ENCODE measurements around the gene TP53RK. TPM values are rescaled to one million over a fixed set of nuclear protein-coding genes. Genes with fewer than 3 reads are reported as not detected.

TP53RK gene
- total RNA-seq (2021) (16.4 and 20.6 TPM in 2 replicates), Bru-seq, nascent RNA (percentile 92 among the genes with signal in this experiment), BruChase-seq, experiment 1, labeled RNA remaining after a 2-hour chase (percentile 97 among the genes with signal in this experiment), BruChase-seq, experiment 2, labeled RNA remaining after a 6-hour chase (percentile 83 among the genes with signal in this experiment)
- long read RNA-seq, transcript TP53RK-202 (2 exons, 3,515 nt), result major isoform, 41 of 53 reads
- long read RNA-seq, partial matches to known transcripts, result 0 of 53 reads
- long read RNA-seq, other reads (novel, unspliced or antisense), result 9 of 53 reads

DNA sequence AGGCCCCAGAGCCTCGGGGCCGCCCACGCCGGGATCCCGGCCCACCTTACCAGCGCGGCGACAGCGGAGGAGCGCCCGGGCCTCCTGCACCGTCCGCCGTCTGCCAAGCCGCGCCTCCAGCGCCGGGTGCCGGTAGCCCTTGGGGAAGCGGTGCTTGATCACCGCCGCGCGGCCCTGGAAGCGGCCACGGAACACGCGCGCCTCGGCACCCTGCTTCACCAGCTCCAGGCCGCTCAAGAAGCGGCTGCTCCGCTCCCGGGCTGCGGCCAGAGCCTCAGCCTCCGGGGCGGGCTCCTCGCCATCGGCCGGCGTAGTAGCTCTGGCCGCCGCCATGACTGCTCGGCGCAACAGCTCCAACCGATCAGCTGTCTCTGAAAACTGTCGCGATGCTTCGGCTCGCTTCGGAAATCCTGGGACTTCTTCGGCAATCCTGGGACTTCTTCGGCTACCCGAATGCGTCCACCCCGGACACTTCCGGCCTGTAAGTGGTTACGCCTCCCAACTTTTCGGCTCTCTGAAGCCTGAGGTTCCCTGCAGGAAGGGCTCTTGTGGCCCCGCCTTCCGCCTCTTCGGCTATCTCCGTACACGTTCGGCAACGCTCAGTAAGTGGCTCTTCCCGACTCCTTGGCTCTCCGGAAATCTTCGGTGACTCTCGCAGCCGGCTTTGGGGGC, at the start of gene TP53RK:
Gene TP53RK (minus strand): TSS at position 363 of the 672 bp plus-strand sequence. CDS start 30 bp downstream, at position 333.
- no peaks in the 10 kb centered on the region for H3K9me3 ChIP-seq (ENCODE audit: low read depth, low read length, poor library complexity, severe bottlenecking)
- ChIA-PET POLR2A (ENCODE audit: low non-redundant PET) (no interaction called here), CTCF (no interaction called here)
- peaks cover 24% of the 10 kb centered on the region for H3K36me3 ChIP-seq (ENCODE audit: insufficient read depth, low read length, poor library complexity, severe bottlenecking)
- H3K27me3 ChIP-seq (replicated peaks; ENCODE audit: insufficient read depth, low read depth, low read length, poor library complexity), result no peaks in the 10 kb centered on the region
- intact Hi-C loops (cut with micrococcal nuclease; ENCODE audit: unreplicated experiment), result loop anchor here (10.0 kb wide), 1 partner anchor 554 kb away; no protein-coding TSS in a partner anchor
- peaks cover under 1% of the 10 kb centered on the region for H3K4me1 ChIP-seq (ENCODE audit: insufficient read depth, low read length, poor library complexity, severe bottlenecking)
- no peak for TF ChIP-seq EZH2 (IDR thresholded peaks at IDR 0.05; ENCODE audit: borderline replicate concordance, low read depth, low read length, poor library complexity, severe bottlenecking)
- TF ChIP-seq, protein P1, sequence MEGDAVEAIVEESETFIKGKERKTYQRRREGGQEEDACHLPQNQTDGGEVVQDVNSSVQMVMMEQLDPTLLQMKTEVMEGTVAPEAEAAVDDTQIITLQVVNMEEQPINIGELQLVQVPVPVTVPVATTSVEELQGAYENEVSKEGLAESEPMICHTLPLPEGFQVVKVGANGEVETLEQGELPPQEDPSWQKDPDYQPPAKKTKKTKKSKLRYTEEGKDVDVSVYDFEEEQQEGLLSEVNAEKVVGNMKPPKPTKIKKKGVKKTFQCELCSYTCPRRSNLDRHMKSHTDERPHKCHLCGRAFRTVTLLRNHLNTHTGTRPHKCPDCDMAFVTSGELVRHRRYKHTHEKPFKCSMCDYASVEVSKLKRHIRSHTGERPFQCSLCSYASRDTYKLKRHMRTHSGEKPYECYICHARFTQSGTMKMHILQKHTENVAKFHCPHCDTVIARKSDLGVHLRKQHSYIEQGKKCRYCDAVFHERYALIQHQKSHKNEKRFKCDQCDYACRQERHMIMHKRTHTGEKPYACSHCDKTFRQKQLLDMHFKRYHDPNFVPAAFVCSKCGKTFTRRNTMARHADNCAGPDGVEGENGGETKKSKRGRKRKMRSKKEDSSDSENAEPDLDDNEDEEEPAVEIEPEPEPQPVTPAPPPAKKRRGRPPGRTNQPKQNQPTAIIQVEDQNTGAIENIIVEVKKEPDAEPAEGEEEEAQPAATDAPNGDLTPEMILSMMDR (conservative IDR thresholded peaks at IDR 0.05; ENCODE audit: low read depth, low read length), result no peak; the same call in 1 of the 2 replicates
- peak within 1 kb of the TSS; percentile 96 for H3K27ac ChIP-seq (ENCODE audit: low read depth, low read length, poor library complexity, severe bottlenecking)
- peak within 1 kb of the TSS; percentile 84 for H3K4me3 ChIP-seq (ENCODE audit: low read depth, low read length, poor library complexity, severe bottlenecking)
- BruUV-seq (replicated peaks), result no TSS peak
- DNase-seq (ENCODE audit: low spot score), result peak; percentile 100

DNA sequence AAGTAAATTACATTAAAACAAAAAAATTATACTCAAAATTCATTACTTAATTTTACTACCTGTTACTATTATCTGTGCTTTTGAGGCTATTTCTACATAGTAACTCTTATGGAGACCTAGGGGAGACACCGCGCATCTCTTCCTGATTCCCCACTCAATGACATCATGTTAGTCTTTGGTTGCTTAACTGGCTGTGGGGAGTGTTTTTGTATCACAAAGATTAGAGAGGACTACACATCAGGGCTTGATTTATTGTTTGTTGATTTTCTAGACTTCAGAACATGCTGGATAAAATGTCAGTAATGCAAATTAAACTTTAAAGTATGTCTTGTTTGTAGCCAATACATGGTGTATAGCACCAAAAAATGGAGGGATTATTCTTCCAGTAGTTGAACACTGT, 46.2 kb upstream of the TP53RK start:
- Histone ChIP-seq H3K9me3 (ENCODE audit: low read depth, low read length, poor library complexity, severe bottlenecking) (no peaks in the 10 kb centered on the region), H3K4me1 (ENCODE audit: insufficient read depth, low read length, poor library complexity, severe bottlenecking) (no peaks in the 10 kb centered on the region), H3K36me3 (ENCODE audit: insufficient read depth, low read length, poor library complexity, severe bottlenecking) (no peaks in the 10 kb centered on the region), H3K27ac (ENCODE audit: low read depth, low read length, poor library complexity, severe bottlenecking) (no peak overlapping the region), H3K27me3 (replicated peaks; ENCODE audit: insufficient read depth, low read depth, low read length, poor library complexity) (no peaks in the 10 kb centered on the region), H3K4me3 (ENCODE audit: low read depth, low read length, poor library complexity, severe bottlenecking) (no peak overlapping the region)
- no peak for DNase-seq (ENCODE audit: low spot score)
- ChIA-PET CTCF (no interaction called here), POLR2A (ENCODE audit: low non-redundant PET) (no interaction called here)
- TF ChIP-seq EZH2 (IDR thresholded peaks at IDR 0.05; ENCODE audit: borderline replicate concordance, low read depth, low read length, poor library complexity, severe bottlenecking), result no peak
- intact Hi-C loops (cut with micrococcal nuclease; ENCODE audit: unreplicated experiment), result no loop called here
- no TSS peak for BruUV-seq (replicated peaks)

DNA sequence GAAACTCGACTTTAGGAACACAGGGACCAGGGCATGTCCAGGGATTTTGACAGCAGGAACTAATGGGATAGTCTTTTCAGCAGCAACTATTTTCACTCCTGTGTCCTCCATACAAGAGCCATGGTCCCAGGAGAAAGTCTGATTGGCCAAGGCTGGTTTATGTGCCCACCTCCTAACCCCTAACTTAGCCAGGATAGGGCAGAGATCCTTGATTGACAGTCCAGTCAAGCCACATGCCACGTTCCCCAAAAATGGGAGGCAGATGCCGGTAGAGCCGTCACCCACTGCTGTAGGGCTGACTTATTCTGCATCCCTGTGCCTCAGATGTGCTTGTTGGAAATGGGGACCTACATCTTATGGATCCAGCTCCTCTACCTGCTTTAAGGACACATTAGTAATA, 42.5 kb upstream of the TP53RK start:
- no peak for DNase-seq (ENCODE audit: low spot score)
- Histone ChIP-seq H3K36me3 (ENCODE audit: insufficient read depth, low read length, poor library complexity, severe bottlenecking) (no peaks in the 10 kb centered on the region), H3K27ac (ENCODE audit: low read depth, low read length, poor library complexity, severe bottlenecking) (no peak overlapping the region), H3K4me1 (ENCODE audit: insufficient read depth, low read length, poor library complexity, severe bottlenecking) (no peaks in the 10 kb centered on the region), H3K9me3 (ENCODE audit: low read depth, low read length, poor library complexity, severe bottlenecking) (no peaks in the 10 kb centered on the region), H3K27me3 (replicated peaks; ENCODE audit: insufficient read depth, low read depth, low read length, poor library complexity) (no peaks in the 10 kb centered on the region), H3K4me3 (ENCODE audit: low read depth, low read length, poor library complexity, severe bottlenecking) (no peak overlapping the region)
- CTCF ChIA-PET, result no interaction called here
- POLR2A ChIA-PET (ENCODE audit: low non-redundant PET), result no interaction called here
- TF ChIP-seq EZH2 (IDR thresholded peaks at IDR 0.05; ENCODE audit: borderline replicate concordance, low read depth, low read length, poor library complexity, severe bottlenecking), result no peak
- TF ChIP-seq, protein P1 (conservative IDR thresholded peaks at IDR 0.05; ENCODE audit: low read depth, low read length), result no peak
- intact Hi-C loops (cut with micrococcal nuclease; ENCODE audit: unreplicated experiment), result no loop called here
- no TSS peak for BruUV-seq (replicated peaks)
